RPMI7951 (cell line): ENCODE data around the gene SIX5. TPM values are rescaled to one million over a fixed set of nuclear protein-coding genes. Genes with fewer than 3 reads are reported as not detected.

Source experiments
- DNase-seq: peaks from one replicate; pipeline ENCODE4 v3.0.0-alpha.2; 2012; ENCODE audit warnings: low read depth
- total RNA-seq: library from RNA; depleted of rRNA; stranded (reverse); fragments of >200 nt; shearing (Covaris generic); gene quantifications from 2 replicates; pipeline ENCODE4 v1.2.3, GENCODE V29; 2014

SIX5 gene
- total RNA-seq, 1 experiment from 2014 or later = 5.6 TPM

- DNase-seq = no peak
Measured at GRCh38 chr19:45773384-45773783, 4.3 kb upstream of the SIX5 start.

GRCh38 chr19:45772912-45773311, 3.9 kb upstream of the SIX5 start:
- no peak for DNase-seq

- DNase-seq = no peak
Measured at GRCh38 chr19:45772130-45772840, 3.2 kb upstream of the SIX5 start.

DNA sequence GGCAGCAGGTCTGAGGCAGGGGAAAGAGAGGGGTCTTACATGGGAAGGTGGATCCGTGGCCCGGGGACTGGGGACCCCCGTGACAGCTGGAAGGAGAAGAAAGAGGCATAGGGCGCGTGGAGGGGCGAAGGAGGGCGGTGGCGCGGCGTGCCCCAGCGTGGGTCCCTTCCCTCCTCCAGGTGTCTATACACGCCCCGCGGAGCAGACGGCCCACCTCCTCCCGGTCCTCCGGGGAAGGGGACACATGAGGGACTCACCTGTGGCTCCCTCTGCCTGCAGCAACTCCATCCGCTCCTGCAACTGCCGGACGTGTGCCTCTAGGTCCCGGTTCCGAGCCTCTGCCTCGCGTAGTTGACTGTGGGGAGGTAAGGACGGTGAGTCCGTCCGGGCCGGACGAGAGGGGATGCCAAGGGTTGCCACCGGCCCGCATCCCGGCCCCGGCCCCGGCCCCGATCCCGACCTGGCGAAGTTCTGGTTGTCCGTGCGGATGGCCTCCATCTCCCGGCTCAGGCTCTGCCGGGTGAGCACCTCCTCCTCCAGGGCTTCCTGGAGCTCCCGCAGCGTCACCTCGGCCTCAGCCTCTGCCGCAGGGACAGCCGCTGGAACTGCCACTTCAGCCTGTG, 2.4 kb upstream of the SIX5 start:
- DNase-seq = no peak

DNA sequence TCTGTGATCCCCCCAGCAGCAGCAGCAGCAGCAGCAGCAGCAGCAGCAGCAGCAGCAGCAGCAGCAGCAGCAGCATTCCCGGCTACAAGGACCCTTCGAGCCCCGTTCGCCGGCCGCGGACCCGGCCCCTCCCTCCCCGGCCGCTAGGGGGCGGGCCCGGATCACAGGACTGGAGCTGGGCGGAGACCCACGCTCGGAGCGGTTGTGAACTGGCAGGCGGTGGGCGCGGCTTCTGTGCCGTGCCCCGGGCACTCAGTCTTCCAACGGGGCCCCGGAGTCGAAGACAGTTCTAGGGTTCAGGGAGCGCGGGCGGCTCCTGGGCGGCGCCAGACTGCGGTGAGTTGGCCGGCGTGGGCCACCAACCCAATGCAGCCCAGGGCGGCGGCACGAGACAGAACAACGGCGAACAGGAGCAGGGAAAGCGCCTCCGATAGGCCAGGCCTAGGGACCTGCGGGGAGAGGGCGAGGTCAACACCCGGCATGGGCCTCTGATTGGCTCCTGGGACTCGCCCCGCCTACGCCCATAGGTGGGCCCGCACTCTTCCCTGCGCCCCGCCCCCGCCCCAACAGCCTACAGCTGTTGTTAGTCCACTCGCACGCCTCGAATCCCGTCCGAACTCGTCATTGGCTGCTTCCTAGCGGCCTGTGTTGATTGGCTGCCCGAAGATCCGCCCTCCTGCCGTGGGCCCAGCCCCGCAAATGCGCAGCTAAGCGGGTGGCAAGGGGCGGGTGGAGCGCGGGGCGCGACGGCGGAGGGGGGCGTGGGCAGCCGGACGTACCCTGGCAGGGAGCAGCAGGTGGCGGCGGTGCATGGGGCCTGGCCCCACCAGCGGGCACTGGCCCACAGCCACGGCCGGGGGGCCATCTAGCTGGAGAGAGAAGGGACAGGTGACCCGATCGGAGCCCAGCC, 1.4 kb upstream of the SIX5 start:
- DNase-seq = peak; percentile 97

- DNase-seq = no peak
Measured at GRCh38 chr19:45769821-45770191, 754 bp upstream of the SIX5 start.

DNA sequence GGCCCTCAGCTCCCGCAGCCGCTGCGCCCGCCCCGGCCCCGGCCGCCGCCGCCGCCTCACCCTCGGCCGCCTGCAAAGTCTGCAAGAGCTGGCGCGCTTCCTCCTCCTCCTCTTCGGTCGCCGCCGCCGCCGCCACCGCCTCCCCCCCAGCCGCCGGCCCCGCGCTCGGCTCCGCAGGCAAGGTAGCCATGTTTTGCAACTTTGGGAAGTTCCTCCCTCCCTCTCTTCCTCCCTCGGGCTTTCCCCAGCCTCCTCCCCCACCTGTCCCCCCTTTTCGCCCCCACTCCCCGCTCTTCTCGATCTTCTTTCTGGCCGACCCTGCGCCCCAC, 433 bp downstream of the SIX5 start:
- peak; percentile 50 for DNase-seq

- peak; percentile 68 for DNase-seq
Measured at GRCh38 chr19:45767881-45768654, 984 bp downstream of the SIX5 start.

GRCh38 chr19:45767410-45767880, 1.6 kb downstream of the SIX5 start:
- DNase-seq = peak; percentile 90

DNA sequence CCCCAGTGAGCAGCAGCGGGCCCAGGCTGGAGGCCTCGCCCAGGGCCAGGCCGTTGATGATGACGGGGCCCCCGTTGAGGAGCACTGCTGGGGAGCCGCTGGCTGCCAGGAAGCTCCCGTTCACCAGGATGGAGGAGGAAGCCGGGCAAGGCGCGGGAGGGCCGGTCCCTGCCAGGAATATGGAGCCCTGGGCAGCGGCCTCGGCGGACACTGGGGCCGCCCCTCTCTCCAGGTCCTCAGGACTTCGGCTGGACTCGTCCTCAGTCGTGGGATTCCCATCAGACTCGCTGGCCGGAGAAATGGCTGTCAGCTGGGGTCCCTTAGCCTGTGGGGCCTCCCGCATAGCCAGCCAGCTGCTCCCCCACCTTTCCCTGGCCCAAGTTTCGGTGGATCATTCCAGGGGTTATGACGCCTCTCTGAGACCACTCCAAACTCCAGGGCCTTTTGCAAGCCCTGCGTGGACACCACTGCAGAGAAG, 2.1 kb downstream of the SIX5 start:
- DNase-seq = no peak

DNA sequence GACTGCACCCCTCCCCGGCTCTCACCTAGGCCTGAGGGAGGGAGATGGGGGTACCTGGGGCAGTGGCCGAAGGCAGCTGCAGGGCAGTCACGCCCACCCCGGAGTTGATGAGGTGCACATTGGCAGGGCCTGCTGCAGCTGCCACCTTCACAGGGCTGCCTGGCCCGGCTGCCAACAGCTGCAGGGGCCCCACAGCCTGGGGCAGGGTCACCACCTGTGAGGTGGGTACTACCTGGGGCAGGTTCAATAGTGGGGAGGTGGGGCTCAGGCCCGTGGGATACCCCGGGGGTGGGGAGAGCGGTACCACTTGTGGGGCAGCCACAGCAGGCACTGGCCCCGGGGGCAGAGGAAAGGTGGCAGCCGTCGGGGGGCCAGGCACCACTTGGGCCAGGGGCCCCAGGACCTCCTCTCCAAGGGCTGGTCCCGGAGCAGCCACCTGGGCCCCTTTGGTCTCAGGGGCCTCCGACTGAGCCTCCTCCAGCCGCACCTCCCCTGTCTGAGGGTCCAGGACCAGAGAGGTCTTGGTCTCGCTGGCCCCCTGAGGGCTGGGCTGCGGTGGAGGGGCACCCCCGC, 2.7 kb downstream of the SIX5 start:
- no peak for DNase-seq

- no peak for DNase-seq
Measured at GRCh38 chr19:45765702-45766295, 3.3 kb downstream of the SIX5 start.

GRCh38 chr19:45764945-45765701, 3.9 kb downstream of the SIX5 start:
- no peak for DNase-seq

DNA sequence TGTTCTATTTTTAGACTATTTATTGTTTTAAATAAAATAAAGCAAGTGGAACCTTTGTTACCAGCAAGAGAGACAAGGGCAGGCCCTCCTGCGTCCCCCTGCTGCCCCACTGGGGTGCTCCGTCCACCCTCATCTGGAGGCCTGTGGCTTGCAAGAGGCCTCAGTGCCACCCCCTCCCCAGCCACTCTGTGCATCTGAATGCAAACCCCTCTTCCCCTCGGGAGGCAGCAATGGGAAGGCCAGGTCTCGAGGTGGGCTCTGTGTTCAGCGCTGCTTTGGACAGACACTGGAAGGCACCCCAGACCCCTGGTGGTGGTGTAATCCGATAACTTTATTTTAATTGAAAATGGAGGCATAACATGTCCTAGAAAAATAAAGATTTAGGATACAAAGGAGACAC, 4.6 kb downstream of the SIX5 start:
- no peak for DNase-seq

- no peak for DNase-seq
Measured at GRCh38 chr19:45763691-45764294, 5.3 kb downstream of the SIX5 start.

GRCh38 chr19:45762870-45763631, 6.0 kb downstream of the SIX5 start:
- DNase-seq = no peak

- DNase-seq = no peak
Measured at GRCh38 chr19:45761714-45762113, 7.3 kb downstream of the SIX5 start.

DNA sequence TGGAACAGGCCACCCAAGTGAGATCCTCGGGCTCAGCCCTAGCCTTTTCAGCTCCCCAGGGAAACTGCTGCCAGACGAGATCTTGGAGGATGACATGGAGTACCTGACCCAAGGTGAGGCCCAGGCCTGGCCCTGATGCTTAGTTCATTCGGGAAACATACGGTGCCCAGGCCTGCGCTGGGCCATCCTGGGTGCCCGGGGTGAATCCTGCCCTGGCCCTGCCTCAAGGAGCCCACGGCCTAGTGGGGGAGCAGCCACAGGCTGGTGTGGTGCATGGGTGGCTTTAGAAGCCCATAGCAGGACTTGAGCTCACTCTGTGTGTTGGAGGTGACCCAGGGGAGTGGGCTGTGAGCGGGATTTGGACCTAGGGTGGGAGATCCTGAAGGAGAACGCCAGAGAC, 10.1 kb downstream of the SIX5 start:
- no peak for DNase-seq

- DNase-seq = no peak
Measured at GRCh38 chr19:45757695-45758094, 11.4 kb downstream of the SIX5 start.
